Measurements from ENCODE around the gene GRN.
"Not testable (repeated sequence)": the region's sequence is repeated elsewhere in the genome, so short reads cannot be mapped to it uniquely, and the experiment has no call there.

Gene GRN

GRCh38 chr17:44389723-44390202, 44.7 kb downstream of the GRN start:
- TF ChIP-seq, protein P1, sequence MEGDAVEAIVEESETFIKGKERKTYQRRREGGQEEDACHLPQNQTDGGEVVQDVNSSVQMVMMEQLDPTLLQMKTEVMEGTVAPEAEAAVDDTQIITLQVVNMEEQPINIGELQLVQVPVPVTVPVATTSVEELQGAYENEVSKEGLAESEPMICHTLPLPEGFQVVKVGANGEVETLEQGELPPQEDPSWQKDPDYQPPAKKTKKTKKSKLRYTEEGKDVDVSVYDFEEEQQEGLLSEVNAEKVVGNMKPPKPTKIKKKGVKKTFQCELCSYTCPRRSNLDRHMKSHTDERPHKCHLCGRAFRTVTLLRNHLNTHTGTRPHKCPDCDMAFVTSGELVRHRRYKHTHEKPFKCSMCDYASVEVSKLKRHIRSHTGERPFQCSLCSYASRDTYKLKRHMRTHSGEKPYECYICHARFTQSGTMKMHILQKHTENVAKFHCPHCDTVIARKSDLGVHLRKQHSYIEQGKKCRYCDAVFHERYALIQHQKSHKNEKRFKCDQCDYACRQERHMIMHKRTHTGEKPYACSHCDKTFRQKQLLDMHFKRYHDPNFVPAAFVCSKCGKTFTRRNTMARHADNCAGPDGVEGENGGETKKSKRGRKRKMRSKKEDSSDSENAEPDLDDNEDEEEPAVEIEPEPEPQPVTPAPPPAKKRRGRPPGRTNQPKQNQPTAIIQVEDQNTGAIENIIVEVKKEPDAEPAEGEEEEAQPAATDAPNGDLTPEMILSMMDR (IDR thresholded peaks at IDR 0.05; ENCODE audit: low read depth, low read length, missing control alignments), result no peak
- H3K4me3 ChIP-seq (ENCODE audit: low read depth, low read length), result no peak overlapping the region
- no peak for DNase-seq
- H3K27ac ChIP-seq, result no peak overlapping the region
- no peaks in the 10 kb centered on the region for H3K36me3 ChIP-seq (replicated peaks)
- H3K27me3 ChIP-seq (replicated peaks), result peaks cover 4% of the 10 kb centered on the region
- in situ Hi-C loops (cut with HindIII; ENCODE audit: low pct_ligation_motif_present, low sequenced_read_pairs), result no loop called here

GRCh38 chr17:44390250-44390870, 45.3 kb downstream of the GRN start:
- no peak overlapping the region for H3K27ac ChIP-seq
- H3K36me3 ChIP-seq (replicated peaks), result no peaks in the 10 kb centered on the region
- no peak overlapping the region for H3K4me3 ChIP-seq (ENCODE audit: low read depth, low read length)
- TF ChIP-seq, protein P1 (IDR thresholded peaks at IDR 0.05; ENCODE audit: low read depth, low read length, missing control alignments), result no peak
- no peak for DNase-seq
- H3K27me3 ChIP-seq (replicated peaks), result no peaks in the 10 kb centered on the region
- in situ Hi-C loops (cut with HindIII; ENCODE audit: low pct_ligation_motif_present, low sequenced_read_pairs), result no loop called here

DNA sequence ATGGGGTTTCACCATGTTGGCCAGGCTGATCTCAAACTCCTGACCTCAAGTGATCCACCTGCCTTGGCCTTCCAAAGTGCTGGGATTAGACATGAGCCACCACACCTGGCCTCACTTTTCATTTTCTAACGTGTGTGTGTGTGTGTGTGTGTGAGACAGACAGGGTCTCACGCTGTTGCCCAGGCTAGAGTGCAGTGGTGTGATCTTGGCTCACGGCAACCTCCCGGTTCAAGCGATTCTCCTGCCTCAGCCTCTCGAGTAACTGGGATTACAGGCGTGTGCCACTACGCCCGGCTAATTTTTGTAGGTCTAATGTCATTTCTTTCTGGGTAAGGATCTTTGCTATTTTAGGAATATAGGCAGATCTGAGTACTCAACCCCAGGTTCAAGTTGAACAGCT, 49.0 kb downstream of the GRN start:
- in situ Hi-C loops (cut with HindIII; ENCODE audit: low pct_ligation_motif_present, low sequenced_read_pairs), result not testable (repeated sequence)
- peaks cover 10% of the 10 kb centered on the region for H3K36me3 ChIP-seq (replicated peaks)

DNA sequence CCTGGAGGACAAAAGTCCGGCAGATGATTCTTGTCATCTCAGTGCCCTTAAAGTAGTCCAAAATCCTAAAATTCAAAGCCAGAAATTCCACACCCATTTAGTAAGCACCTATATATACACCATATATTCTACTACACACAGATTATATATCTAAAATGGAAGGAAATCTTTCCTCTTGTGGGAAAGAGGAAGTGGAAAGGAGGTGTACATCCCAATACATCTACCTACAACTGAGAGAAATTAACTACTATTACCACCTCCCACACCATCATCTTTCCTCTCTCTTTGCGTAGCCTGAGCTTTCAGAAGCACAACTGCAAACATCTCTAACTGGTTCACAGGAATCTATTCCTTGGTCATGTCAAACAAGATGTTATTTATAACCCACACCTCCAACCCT, 49.7 kb downstream of the GRN start:
- Histone ChIP-seq H3K27me3 (replicated peaks) (no peaks in the 10 kb centered on the region), H3K27ac (no peak overlapping the region), H3K36me3 (replicated peaks) (peaks cover 14% of the 10 kb centered on the region), H3K4me3 (ENCODE audit: low read depth, low read length) (no peak overlapping the region)
- in situ Hi-C loops (cut with HindIII; ENCODE audit: low pct_ligation_motif_present, low sequenced_read_pairs), result no loop called here
- no peak for DNase-seq
- TF ChIP-seq, protein P1 (IDR thresholded peaks at IDR 0.05; ENCODE audit: low read depth, low read length, missing control alignments), result no peak

More for the DNA sequence above, 49.0 kb downstream of the GRN start:
- not testable (repeated sequence) for H3K27me3 ChIP-seq (replicated peaks); DNase-seq; H3K4me3 ChIP-seq (ENCODE audit: low read depth, low read length); H3K27ac ChIP-seq

GRCh38 chr17:44396946-44397345, 51.8 kb downstream of the GRN start:
- H3K4me3 ChIP-seq (ENCODE audit: low read depth, low read length), result no peak overlapping the region
- TF ChIP-seq, protein P1 (IDR thresholded peaks at IDR 0.05; ENCODE audit: low read depth, low read length, missing control alignments), result no peak
- peaks cover 26% of the 10 kb centered on the region for H3K36me3 ChIP-seq (replicated peaks)
- no peaks in the 10 kb centered on the region for H3K27me3 ChIP-seq (replicated peaks)
- no peak for DNase-seq
- in situ Hi-C loops (cut with HindIII; ENCODE audit: low pct_ligation_motif_present, low sequenced_read_pairs), result no loop called here
- no peak overlapping the region for H3K27ac ChIP-seq

DNA sequence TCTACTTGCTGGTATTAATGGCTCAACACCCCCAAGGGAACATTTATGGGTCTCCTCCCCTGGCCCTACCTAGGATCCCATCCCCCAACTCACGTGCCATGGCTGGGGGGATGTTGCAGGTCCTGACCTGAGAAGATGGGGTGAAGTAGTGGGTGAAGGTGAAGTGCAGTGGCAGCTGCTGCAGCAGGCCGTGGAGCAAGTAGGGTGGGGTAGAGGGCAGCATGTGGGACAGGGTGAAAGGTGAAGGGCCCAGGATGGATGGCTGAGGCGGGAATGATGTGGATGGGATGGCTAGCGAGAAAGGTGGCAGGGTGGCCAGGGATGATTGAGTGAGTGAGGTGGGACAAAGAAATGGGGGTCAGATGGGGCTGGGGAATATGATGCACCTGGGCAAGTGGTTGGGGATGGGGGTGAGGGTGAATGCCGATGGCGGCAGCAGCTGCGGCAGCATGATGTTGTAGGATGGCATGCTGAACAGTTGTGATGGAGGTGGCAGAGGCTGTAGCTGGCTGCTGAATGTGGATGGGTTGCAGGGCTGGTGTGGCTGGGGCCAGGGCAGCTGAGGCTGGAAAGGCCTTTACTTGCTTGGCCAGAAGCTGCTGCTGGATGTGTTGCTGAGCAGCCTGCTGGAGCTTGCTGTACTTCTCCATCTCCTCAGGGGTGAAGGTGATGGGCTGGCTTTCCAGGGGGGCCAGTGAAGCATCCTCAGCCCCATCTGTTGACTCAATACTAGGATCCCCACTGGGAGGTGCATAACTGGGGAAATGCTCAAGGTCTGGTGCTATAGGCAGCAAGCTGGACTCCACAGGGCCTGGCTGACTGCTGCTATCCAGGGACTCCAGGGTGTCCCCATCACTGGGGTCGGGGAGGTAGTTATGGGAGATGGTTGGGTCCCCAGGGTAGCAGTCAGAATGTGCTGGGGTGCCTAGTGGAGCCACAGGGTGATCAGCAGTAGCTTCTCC, 52.7 kb downstream of the GRN start:
- in situ Hi-C loops (cut with HindIII; ENCODE audit: low pct_ligation_motif_present, low sequenced_read_pairs), result no loop called here
- TF ChIP-seq, protein P1 (IDR thresholded peaks at IDR 0.05; ENCODE audit: low read depth, low read length, missing control alignments), result no peak
- DNase-seq, result no peak
- H3K27me3 ChIP-seq (replicated peaks), result no peaks in the 10 kb centered on the region
- peaks cover 29% of the 10 kb centered on the region for H3K36me3 ChIP-seq (replicated peaks)
- H3K4me3 ChIP-seq (ENCODE audit: low read depth, low read length), result no peak overlapping the region
- H3K27ac ChIP-seq, result no peak overlapping the region
